ENCODE measurements around the gene STXBP5.
A peak's percentile ranks its signal among the peaks of the same experiment; 100 is the strongest.

- TF ChIP-seq MAX (IDR thresholded peaks at IDR 0.05) = no peak
- peak; percentile 44 for TF ChIP-seq CTCF (IDR thresholded peaks at IDR 0.05; ENCODE audit: low read depth, low read length, missing input control)
- TF ChIP-seq YY1 (IDR thresholded peaks at IDR 0.05) = no peak
- no peak for TF ChIP-seq REST (IDR thresholded peaks at IDR 0.05)
- peak; percentile 56 to 70 for TF ChIP-seq RAD21 (IDR thresholded peaks at IDR 0.05)
- no peak for TF ChIP-seq FOXA1 (IDR thresholded peaks at IDR 0.05)
- no peak for TF ChIP-seq TAF1 (conservative IDR thresholded peaks at IDR 0.05)
- TF ChIP-seq SP1 (IDR thresholded peaks at IDR 0.05) = no peak
- no peak for TF ChIP-seq JUND (IDR thresholded peaks at IDR 0.05)
These were observed 18.1 kb downstream of the STXBP5 start for GRCh38 chr6:147222160-147222838.

Measured in liver (tissue), 3 donors.